Measurements from ENCODE around the gene TSPAN3. TPM values are rescaled to one million over a fixed set of nuclear protein-coding genes. Genes with fewer than 3 reads are reported as not detected.

The TSPAN3 gene
- polyA plus RNA-seq, 1 donor: 464 TPM

- no peak for DNase-seq
Observed at GRCh38 chr15:77087213-77087612, 16.3 kb upstream of the TSPAN3 start.

GRCh38 chr15:77085297-77085696 is 14.4 kb upstream of the TSPAN3 start:
- no peak for DNase-seq

DNA sequence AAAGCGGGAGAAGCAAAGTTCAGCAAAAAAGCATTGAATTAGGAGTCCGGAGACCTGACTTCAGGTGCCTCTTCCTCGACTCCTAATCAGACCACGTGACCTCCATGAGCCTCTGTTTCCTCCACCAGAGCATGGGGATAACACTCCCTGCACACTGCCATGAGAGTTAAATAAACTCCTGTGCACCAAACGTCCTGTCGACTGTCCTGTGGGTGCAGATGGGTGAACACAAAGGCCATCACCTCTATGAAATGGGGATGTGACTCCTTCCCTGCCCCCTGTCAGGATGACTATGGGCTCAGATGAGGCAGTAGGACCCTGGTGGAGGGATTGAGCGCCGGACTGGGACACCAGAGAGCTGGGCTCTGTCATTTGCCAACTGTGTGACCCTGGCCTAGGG is 13.5 kb upstream of the TSPAN3 start:
- DNase-seq: no peak

DNA sequence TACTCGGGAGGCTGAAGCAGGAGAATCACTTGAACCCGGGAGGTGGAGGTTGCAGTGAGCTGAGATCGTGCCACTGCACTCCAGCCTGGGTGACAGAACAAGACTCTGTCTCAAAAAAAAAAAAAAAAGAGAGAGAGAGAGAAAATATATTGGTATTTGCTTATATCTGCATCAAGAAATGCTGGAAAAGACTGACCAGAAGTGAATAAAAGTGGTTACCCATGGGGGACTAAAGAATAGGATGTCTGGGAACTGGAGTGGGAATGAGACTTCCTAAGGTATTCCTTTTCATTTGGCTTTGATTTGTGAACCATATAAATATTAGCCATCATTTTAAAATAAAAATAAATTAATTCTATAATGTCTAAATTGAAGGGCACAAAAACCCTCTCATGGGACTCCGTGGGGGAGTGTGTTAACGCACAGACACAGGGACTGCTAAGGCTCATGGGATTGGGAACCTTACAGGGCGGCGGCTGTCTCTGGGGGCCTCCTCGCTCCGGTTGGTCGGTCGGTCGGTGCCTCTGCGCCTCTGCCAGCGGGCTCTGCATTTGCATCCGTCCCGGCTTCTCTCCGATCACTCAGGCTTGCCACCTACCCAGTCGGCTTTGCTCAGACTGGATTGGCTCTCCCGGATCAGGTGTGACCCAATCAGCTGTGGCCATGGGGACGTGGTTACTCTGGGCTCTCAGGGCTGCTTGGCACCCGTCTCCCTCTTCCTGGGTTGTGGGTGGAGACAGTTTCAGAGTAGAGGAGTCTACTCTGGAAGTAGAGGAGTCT is 12.7 kb upstream of the TSPAN3 start:
- DNase-seq: no peak

GRCh38 chr15:77081971-77082370 is 11.1 kb upstream of the TSPAN3 start:
- no peak for DNase-seq

- DNase-seq: no peak
Observed at GRCh38 chr15:77076323-77076915, 5.5 kb upstream of the TSPAN3 start.

GRCh38 chr15:77075528-77075927 is 4.6 kb upstream of the TSPAN3 start:
- DNase-seq: no peak

- DNase-seq: no peak
Observed at GRCh38 chr15:77074350-77074749, 3.4 kb upstream of the TSPAN3 start.

DNA sequence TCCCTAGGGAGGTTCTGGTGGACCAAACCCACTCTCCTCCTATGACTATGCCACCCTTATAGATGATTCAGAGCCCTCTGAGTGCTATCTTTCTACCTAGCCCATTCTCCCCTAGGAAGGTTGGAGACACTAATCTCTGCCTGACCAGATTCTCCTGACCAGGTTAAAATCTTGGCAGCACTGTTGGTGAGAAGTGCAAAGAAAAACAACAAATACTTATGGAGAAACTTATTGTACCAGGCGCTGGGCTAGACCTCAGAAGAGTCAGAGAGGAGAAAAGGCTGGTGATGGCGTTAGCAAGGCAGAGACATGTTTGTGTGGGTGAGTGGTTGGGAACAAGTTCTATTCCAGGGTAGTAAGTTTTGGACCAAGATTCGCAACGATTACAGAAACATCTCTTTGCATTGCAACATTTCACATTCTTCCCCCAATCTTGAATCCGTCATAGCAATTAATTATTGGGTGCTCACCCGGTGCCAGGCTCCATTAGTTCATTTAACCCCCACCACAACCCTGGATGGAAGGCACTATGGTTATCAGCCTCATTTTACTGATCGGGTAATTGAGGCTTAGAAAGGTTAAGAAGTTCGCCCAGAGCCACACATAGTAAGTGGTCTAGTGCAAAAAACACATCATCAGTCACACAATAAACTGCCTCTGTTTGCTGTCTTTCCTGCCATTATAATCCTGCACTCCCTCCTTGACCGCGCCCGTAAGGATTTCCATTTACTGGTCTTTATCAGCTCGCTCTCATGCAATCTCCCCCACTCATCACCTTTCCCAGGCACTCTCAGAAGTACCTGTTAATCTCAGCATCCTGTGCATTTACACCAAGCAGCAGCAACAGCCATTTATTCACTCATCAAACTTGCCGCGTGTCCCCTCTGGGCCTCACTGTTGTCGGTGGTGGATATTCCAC is 655 bp upstream of the TSPAN3 start:
- no peak for DNase-seq

GRCh38 chr15:77070180-77070494 is 772 bp downstream of the TSPAN3 start:
- no peak for DNase-seq

DNA sequence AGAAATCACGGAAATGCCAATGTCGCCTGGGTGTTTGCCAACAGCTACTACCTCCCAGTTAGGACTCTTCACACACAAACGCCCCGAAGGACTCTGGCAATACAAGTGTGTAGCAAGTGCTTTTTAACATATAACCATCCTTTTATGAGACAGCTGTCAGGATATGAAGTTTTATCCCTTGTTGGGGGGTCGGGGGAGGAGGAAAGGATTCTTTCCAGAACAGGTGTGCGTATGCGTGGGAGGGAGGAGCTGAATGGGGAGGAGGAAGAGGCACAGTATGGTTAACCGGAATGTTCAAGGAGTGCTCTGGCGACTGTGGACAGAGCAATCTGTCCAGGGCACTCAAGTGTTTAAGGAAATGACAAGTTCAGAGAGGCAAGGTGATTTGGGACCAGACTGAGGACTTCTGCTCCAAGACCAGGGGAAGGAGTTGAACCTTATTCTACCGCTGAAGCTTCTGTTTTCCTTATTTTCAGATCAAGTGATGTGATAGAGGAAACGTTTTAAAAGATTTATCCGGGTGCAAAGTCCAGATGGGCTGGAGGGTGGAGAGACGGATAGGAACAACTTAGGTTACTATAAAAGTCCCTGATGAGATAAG is 1.3 kb downstream of the TSPAN3 start:
- DNase-seq: no peak

GRCh38 chr15:77068633-77069032 is 2.3 kb downstream of the TSPAN3 start:
- DNase-seq: no peak

DNA sequence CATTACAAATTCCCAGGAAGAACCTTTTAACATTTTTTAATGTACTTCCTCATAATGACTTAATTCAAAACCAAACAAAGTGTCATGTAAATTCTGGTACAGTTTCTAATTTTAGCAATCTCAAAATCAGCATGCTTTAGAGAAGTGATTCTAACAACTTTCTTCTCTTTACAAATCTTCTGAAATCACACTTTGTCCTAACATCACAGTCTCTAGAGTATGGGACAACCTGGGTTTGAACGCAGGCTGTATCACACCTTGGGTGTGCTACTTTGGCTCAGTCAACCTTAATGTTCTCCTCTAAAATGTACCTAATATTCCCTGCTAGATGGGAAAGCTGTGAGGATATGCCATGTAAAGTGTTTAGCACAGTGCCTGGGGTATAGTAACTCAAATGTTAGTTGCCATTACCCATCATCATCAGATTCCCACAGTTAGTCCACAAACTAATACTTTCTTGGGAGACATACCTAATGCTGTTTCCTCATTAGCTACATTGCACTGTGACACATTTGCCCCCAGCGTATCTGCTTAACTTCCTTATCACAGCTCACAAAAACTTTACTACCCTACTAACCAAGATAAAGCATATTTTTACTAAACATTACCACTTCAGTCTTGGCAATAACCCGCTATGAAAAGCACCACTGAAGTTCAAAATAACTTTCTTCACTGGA is 3.1 kb downstream of the TSPAN3 start:
- DNase-seq: no peak

DNA sequence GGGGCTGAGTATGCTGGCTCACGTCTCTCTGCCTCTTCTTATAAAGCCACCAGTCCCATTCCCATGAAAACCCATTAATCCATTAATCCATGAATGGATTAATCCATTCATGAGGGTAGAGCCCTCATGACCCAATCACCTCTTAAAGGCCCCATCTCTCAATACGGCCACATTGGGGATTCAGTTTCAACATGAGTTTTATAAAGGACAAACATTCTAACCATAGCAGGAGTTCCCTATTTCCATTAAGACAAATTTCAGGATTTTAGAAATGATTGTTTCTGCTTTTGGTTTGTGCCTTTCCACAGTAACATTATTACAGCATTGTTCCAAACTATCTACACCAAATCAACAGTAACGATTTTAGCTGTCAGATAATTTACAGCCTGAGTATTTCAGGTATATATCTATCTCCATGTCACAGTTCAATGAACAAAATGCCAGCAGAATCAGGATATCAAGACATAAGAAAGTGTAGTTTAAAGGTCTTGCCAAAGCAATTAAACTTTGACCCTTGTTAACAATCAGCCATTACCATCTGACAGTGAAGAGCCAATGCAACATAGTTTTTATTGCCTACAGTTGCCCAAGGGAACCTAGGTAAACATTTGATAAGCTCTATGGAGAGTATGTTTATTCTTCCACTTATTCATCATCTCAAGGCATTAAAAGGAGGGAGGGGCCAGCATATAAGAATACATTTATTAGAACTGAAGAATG is 3.8 kb downstream of the TSPAN3 start:
- DNase-seq: no peak

DNA sequence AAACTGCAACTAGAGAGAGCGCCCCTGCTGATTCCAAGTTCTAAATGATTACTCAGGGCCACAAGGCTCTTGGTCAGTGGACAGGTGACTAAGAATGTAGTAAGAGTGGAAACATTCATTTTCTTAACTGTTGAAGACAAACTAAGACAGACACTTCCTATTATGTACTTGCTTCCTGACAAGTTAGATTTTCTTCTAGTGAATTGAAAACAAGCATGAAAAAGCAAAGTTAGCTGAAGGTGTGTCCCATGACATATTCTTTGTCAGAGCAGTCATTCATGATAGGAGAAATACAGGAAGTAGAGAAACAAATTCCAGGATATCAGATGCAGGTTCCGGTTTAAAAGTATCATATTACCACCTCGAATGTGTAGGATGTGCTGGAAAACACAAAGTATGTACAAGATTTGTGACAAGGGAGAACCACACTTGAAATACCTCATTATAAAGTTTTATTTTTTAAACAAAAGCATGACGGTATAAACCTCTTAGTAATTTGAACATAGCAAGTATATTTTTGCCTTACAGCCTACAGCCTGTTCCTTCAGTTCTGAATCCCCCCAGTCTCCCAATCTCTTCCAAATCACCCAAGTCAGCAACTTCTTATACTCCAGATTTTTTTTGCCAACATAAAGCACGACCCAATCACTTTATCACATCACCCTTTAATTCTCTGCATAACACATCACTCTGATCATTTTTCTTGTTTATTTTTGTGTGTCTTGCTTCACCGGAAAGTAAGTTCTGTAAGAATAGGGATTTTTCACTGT is 6.2 kb downstream of the TSPAN3 start:
- DNase-seq: no peak

- no peak for DNase-seq
Observed at GRCh38 chr15:77064063-77064462, 6.8 kb downstream of the TSPAN3 start.

- no peak for DNase-seq
Observed at GRCh38 chr15:77063249-77063648, 7.7 kb downstream of the TSPAN3 start.

DNA sequence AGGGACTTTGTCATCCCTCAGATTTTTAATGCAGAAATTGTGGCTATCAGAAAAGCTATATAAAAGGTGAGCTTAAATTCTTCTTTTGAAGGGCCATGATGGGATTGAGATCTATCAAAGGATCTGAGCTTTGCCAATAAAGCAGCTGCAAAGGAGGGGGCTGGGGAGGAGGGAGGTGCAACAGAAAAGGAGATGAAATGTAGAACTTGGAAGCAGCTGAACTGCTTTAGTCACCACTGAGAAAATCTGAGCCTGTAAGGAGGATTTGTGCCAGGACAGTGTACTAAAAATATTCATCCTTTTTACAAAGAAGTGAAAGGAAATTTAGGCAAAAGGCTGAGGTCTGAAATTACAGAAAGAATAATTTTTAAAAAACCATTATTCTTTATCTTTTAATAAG is 10.4 kb downstream of the TSPAN3 start:
- DNase-seq: no peak

DNA sequence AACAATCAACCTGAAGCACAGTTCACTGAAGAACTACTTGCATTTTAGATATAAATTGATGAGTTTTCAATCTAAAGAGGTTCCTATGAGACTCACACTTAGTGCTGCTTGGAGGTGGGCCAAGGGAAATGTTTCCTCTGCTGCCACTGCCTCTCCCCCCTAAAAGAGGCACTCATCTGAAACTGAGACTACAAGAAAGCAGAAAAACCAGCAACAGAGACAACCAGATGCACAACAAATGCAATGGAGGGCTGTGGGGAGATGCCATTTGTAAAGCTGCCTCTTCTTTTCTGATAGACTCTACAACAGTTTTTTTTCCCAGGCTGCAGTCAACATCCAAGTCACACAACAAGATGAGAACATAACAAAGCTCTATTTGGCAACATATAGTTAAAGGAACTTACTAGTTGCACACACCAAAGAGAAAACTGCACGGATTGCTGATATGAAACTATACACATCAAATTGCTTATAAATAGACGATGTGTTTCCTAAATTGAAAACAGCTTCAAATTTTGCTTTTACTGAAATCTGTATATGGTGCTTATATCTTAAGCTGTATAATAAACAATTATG is 11.0 kb downstream of the TSPAN3 start:
- DNase-seq: no peak

DNA sequence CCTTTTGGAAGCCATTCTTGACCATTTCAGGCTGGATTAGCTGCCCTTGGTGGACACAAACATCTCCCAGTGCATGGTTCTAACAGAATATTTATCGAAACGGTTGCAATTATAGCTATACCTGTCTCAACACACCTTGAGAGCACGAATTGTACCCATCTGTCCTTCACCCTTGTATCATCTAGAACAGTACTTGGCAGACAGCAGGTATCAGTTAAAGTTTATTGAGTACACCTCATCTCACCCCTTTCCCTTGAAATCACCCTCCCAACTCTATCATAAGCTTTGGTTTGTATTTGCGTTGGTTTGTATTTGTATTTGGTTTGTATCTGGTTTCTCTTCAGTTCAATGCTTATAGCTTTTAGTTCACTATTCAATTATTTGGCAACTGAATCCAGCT is 12.4 kb downstream of the TSPAN3 start:
- no peak for DNase-seq

Measured in left kidney (tissue), 2 donors.